LNCaP clone FGC (cell line): ENCODE measurements around the gene ANP32A.
A peak's percentile ranks its signal among the peaks of the same experiment; 100 is the strongest.

ENCODE experiments used
- DNase-seq: peaks from one replicate; pipeline ENCODE4 v3.0.0-alpha.2; 2011; ENCODE audit warnings: low read depth
- H3K4me3 ChIP-seq: 2 replicates; pipeline ENCODE4 v1.5.1; 2011; ENCODE audit warnings: mild to moderate bottlenecking, low read depth, low read length, control low read depth
- CTCF ChIP-seq: IDR thresholded peaks from 2 replicates; pipeline ENCODE4 v1.5.1; 2012; ENCODE audit warnings: mild to moderate bottlenecking; ENCODE audit not compliant: control insufficient read depth, insufficient read depth; ENCODE audit errors: extremely low read depth

ANP32A gene

DNA sequence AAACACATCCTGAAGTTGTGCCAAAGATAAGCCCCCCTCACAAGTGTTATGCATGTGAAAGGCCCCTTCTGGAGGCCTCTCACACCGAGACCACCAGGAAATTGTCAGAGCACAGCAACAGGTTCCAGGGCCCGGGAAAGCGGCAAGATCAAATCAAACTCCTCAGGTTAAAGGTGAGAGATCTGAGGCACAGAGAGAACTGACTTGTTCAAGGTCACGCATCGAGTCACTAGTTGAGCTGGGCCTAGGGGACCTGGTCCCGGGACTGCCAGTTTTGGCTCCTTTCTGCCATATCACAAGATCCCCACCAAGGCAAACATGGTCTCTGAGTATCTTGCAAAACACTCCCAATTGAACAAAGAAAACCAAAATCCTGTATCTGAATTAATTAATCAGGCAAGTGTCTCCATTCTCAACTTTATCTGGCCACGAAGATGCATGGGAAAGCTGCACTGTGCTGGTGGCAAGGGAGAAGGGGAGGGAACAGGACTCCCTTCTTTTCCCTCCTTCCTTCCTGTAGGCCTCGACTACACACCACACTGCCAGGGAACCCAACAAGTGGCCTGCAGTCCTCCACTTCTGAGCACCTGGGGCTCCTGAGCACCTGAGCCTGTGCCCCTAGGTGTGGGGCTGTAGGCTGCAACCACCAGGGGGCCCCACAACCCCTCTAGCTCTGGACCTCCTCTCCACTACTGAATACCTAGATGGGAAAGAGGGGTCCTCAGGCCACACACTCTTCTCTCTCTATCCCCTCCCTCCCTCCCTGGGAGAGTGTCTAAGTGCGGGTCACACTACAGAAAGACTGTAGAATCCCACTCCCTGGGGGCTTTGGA, 37.3 kb downstream of the ANP32A start:
- no peak for DNase-seq
- peak; percentile 52 for TF ChIP-seq CTCF
- H3K4me3 ChIP-seq: no peak overlapping the region

DNA sequence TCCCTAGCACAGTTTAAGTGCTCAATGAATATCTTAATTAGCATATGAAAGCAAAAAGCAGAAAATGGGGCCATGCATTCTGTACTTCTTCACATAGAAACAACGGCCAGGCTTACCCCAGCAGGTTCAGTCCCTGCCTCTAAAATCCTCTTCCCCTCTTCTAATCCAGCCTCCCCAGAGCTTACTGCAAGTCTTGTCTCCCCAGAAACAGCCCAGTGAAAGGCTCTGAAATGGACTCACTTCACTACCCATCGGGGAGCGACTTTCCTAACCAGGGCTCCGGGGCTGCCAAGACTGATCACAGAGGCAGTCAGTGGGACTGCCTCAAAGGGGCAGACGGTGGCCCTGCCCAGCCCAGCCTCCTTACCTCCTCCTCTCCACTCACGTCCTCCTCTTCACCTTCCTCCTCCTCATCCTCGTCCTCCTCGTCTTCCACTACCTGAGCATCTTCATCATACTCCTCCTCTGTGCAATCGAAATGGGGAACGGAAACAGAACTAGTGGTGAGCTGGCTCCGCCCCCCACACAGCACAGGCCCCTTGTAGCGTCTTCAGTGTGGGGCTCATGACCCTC, 38.0 kb downstream of the ANP32A start:
- no peak overlapping the region for H3K4me3 ChIP-seq
- no peak for DNase-seq
- no peak for TF ChIP-seq CTCF

DNA sequence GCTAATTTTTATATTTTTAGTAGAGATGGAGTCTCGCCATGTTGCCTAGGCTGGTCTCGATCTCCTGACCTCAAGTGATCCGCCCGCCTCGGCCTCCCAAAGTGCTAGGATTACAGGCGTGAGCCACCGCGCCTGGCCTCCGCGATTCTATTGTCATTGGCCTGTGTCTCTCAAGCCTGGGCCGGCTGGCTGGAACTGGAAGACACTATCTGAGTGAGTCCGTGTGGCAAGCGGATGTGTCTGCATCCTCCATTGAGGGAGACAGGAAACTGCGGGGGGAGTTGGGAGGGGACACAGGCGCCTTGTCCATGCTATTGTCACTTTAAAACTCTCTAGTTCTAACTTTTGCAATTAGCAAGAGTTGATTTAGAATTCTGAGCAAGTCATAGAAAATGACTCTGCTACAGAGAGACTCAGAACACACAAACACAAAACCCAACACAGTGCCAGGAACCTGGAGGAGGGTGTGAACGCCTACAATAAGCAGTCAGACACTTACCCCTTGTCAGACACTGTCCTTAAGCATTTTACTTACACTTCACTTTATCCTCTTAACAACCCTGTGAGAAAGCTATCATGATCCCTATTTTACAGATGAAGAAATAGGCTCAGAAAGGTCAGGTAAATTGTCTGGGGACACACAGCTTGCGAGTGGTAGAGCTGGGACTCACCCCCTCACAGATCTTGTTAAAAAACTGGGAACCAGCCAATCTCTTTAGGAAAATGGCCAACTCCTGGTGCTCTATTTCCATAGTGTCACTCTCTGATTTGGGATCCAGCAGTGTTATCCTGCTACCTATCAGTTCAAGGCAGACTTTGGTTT, 38.7 kb downstream of the ANP32A start:
- no peak for DNase-seq
- no peak for TF ChIP-seq CTCF
- no peak overlapping the region for H3K4me3 ChIP-seq

- no peak for DNase-seq
- TF ChIP-seq CTCF: no peak
These were observed 39.5 kb downstream of the ANP32A start for GRCh38 chr15:68781217-68781616.

GRCh38 chr15:68778876-68779275, 41.8 kb downstream of the ANP32A start:
- H3K4me3 ChIP-seq: no peak overlapping the region
- DNase-seq: no peak
- no peak for TF ChIP-seq CTCF

More at GRCh38 chr15:68781217-68781616, 39.5 kb downstream of the ANP32A start:
- no peak overlapping the region for H3K4me3 ChIP-seq

DNA sequence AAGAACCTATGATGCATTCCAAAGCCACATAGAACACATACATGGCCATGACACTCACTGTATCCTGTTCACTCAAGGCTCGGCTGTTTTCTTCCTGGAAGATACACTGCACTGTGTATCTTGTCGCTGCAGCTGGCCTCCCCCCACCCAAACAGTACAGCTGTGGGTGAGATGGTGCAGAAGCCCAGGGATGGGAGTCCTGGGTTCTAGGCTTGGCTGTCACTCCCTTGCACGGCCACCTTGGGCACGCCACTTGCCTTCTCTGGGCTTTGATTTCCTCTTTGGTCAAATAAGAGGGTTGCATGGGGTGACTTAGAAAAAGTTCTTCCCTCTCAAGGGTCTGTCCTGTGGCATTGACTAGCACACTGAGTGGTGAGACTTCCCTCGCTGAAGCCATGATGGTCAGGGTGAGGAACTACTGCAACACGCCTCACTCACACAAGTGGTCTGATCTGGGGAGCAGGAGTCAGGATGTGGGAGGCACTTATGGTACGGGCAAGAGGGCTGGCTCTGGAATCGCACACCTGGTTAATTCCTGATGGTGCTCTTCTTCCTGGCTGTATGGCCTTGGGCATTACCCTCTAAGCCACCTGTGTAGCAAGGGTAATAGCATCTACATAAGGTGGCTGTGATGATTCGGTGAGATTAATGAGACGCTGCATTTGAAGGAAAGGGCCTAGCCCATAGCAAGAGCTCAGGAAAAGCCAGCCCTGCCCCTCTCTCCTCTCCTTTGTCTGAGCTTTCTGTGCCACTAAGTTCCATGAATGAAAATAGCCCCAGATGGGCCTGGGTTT, 44.0 kb downstream of the ANP32A start:
- TF ChIP-seq CTCF: no peak
- DNase-seq: no peak
- no peak overlapping the region for H3K4me3 ChIP-seq
